ENCODE data around the gene COPS3. TPM values are rescaled to one million over a fixed set of nuclear protein-coding genes. Genes with fewer than 3 reads are reported as not detected.

The COPS3 gene
- total and polyA plus RNA-seq, 11 donors = 34.7 to 108 (median 74.0) TPM

- TF ChIP-seq POLR2A (IDR thresholded peaks at IDR 0.05) (no peak), CTCF (IDR thresholded peaks at IDR 0.05) (peak in 2 of 12 donors; percentile 0 to 13)
- Histone ChIP-seq H3K4me3 (peak within 1 kb of the TSS; percentile 23 to 68 (median 58)), H3K4me1 (peaks cover 0 to 52% (median 37%) of the 10 kb centered on the region in 12 donors), H3K36me3 (peaks cover 0 to 15% (median 9%) of the 10 kb centered on the region in 9 donors), H3K27ac (peak within 1 kb of the TSS; percentile 60 to 96 (median 78)), H3K27me3 (no peaks in the 10 kb centered on the region), H3K9me3 (no peaks in the 10 kb centered on the region)
- peak; percentile 63 to 90 (median 76) for DNase-seq
- 27 to 41% (median 31%) methylated on average over 37 to 78 of the region's 78 CpGs for WGBS, 4 donors
- ATAC-seq = peak in 3 of 4 donors; percentile 6 to 61 (median 53)
- intact Hi-C loops (cut with DNase I) = no loop called here
Observed at GRCh38 chr17:17206124-17206912, 74.7 kb downstream of the COPS3 start, which contains the start of gene PLD6. TSS of gene PLD6 (minus strand) at chr17:17206333. CDS start at chr17:17206286, 47 bp downstream.

DNA sequence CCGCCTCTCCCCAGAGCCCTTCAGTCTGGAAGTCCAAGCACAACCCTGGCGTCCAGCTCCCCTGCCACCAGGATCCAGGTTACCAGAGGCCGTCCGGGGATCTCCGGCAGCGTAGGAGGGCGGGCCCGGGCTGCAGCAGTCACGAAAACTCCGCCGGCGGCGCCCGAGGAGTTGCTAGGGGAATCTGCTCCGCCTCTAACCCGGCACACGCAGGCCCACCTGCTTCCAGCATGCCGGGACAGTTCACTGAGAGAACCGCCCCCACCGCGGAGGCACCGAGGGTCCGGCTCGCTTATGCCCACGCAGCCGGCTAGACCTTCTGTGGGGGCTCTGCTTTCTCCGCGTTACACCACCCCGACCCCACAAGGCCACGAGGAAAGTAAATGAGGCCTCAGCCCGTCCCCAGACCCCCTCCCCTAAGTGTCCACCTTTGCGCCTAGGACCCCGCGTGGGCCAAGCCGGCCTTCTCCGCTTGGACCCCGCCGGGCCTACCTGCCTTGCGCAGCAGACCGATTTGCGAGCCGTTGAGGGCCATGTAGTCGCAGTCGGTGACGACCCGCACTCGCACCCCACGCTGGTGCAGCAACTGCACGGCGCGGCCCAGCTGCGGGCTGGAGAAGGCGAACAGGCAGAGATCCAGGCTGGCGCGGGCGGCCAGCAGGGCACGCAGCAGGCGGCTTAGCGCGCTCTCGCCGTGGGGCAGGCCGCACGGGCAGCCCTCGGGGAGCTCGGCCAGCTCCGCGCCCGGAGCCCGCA is 75.5 kb downstream of the COPS3 start:
- Histone ChIP-seq H3K27ac (peak overlapping the region; percentile 60 to 96 (median 78)), H3K27me3 (no peaks in the 10 kb centered on the region), H3K4me3 (peak overlapping the region; percentile 23 to 68 (median 58)), H3K36me3 (peaks cover 0 to 9% (median under 1%) of the 10 kb centered on the region in 9 donors), H3K9me3 (no peaks in the 10 kb centered on the region), H3K4me1 (peaks cover 0 to 57% (median 40%) of the 10 kb centered on the region in 12 donors)
- ATAC-seq = peak in 3 of 4 donors; percentile 6 to 49 (median 49)
- WGBS, 4 donors = 9 to 22% (median 11%) methylated on average over 45 to 70 of the region's 70 CpGs
- intact Hi-C loops (cut with DNase I) = no loop called here
- peak; percentile 47 to 78 (median 57) for DNase-seq
- peak in 1 of 12 donors; percentile 4 for TF ChIP-seq CTCF (IDR thresholded peaks at IDR 0.05)
- TF ChIP-seq POLR2A (IDR thresholded peaks at IDR 0.05) = no peak

- Histone ChIP-seq H3K27me3 (no peaks in the 10 kb centered on the region), H3K27ac (peak overlapping the region in 10 of 12 donors; percentile 23 to 96 (median 80)), H3K4me1 (peaks cover 0 to 62% (median 40%) of the 10 kb centered on the region in 12 donors), H3K4me3 (peak overlapping the region in 10 of 12 donors; percentile 23 to 68 (median 60)), H3K9me3 (no peaks in the 10 kb centered on the region), H3K36me3 (peaks cover 0 to 9% (median 0%) of the 10 kb centered on the region in 9 donors)
- ATAC-seq = no peak
- intact Hi-C loops (cut with DNase I) = loop anchor here in 2 of 10 donors (5.0 kb wide), 2 partner anchors 47 to 52 kb away; no protein-coding TSS in a partner anchor
- 75 to 84% (median 80%) methylated on average over 5 to 14 of the region's 14 CpGs for WGBS, 4 donors
- no peak for TF ChIP-seq POLR2A (IDR thresholded peaks at IDR 0.05)
- no peak for TF ChIP-seq CTCF (IDR thresholded peaks at IDR 0.05)
- DNase-seq = peak in 1 of 5 donors; percentile 20
Observed at GRCh38 chr17:17204635-17205231, 76.3 kb downstream of the COPS3 start.
